HFFc6 (cell line): Measurements from ENCODE around the gene NOSTRIN. TPM values are rescaled to one million over a fixed set of nuclear protein-coding genes. Genes with fewer than 3 reads are reported as not detected.
"Not testable (repeated sequence)": the region's sequence is repeated elsewhere in the genome, so short reads cannot be mapped to it uniquely, and the experiment has no call there.

ENCODE experiments used
- DNase-seq: peaks from one replicate; pipeline ENCODE4 v3.0.0-alpha.2; 2018
- H3K27ac Mint-ChIP-seq: 2 replicates; pipeline ENCODE4 v1.8.0; 2020; ENCODE audit warnings: mild to moderate bottlenecking, mixed read lengths
- H3K27me3 Mint-ChIP-seq: 2 replicates; pipeline ENCODE4 v1.8.0; 2021; ENCODE audit warnings: mild to moderate bottlenecking, moderate library complexity, mixed read lengths; ENCODE audit not compliant: insufficient read depth
- H3K36me3 Mint-ChIP-seq: 2 replicates; pipeline ENCODE4 v1.8.0; 2021; ENCODE audit warnings: low read depth, mixed read lengths
- H3K4me1 Mint-ChIP-seq: 2 replicates; pipeline ENCODE4 v1.8.0; 2020; ENCODE audit warnings: low read depth, mixed read lengths
- H3K4me3 Mint-ChIP-seq: 2 replicates; pipeline ENCODE4 v1.8.0; 2020; ENCODE audit warnings: mild to moderate bottlenecking, moderate library complexity, mixed read lengths
- H3K9me3 Mint-ChIP-seq: 2 replicates; pipeline ENCODE4 v1.8.0; 2020; ENCODE audit warnings: mild to moderate bottlenecking, mixed read lengths
- total RNA-seq, 6 experiments: library from RNA; stranded (reverse); fragmentation: NEBNext Ultra II Directional; extraction: Animal tissue kit (Norgen Biotek cat#: 25700); gene quantifications; 2 replicates in 1 of 6; 3 replicates in 5 of 6; pipeline ENCODE4 v1.2.3, GENCODE V29; 2021
- TF ChIP-seq, protein P1 (sequence below): fragments of 200-600 bp; sonication (generic); IDR thresholded peaks from 2 replicates; pipeline ENCODE4 v1.5.0; 2021; ENCODE audit warnings: antibody characterized with exemption, mild to moderate bottlenecking

Gene NOSTRIN
- total RNA-seq, 6 experiments from 2014 or later: not detected

GRCh38 chr2:168852481-168852880 lies 50.0 kb downstream of the NOSTRIN start:
- no peak overlapping the region for H3K4me3 Mint-ChIP-seq
- TF ChIP-seq, protein P1, sequence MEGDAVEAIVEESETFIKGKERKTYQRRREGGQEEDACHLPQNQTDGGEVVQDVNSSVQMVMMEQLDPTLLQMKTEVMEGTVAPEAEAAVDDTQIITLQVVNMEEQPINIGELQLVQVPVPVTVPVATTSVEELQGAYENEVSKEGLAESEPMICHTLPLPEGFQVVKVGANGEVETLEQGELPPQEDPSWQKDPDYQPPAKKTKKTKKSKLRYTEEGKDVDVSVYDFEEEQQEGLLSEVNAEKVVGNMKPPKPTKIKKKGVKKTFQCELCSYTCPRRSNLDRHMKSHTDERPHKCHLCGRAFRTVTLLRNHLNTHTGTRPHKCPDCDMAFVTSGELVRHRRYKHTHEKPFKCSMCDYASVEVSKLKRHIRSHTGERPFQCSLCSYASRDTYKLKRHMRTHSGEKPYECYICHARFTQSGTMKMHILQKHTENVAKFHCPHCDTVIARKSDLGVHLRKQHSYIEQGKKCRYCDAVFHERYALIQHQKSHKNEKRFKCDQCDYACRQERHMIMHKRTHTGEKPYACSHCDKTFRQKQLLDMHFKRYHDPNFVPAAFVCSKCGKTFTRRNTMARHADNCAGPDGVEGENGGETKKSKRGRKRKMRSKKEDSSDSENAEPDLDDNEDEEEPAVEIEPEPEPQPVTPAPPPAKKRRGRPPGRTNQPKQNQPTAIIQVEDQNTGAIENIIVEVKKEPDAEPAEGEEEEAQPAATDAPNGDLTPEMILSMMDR: no peak
- peaks cover 8% of the 10 kb centered on the region for H3K4me1 Mint-ChIP-seq
- no peak for DNase-seq
- H3K27me3 Mint-ChIP-seq: no peaks in the 10 kb centered on the region
- no peaks in the 10 kb centered on the region for H3K9me3 Mint-ChIP-seq
- H3K36me3 Mint-ChIP-seq: peaks cover 9% of the 10 kb centered on the region
- no peak overlapping the region for H3K27ac Mint-ChIP-seq

DNA sequence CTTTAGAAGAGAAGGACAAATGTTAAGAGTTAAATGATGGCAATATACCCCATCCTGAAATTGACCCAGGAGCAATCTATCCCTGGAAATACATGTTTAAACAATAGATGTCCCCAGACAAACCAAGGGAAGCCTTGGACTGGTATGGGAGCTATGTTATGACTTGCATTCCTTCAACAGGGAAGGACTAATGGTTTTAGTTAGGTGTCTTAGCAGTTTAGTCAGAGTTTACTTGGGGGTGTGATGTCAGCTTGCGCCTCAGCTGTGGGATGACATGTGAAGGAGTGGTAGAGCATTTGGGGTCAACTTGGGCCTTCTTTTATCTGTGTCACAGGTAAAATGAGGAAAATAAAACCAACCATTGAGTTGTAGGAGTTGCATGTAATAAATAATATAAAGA lies 51.0 kb downstream of the NOSTRIN start:
- peaks cover 8% of the 10 kb centered on the region for H3K4me1 Mint-ChIP-seq
- H3K4me3 Mint-ChIP-seq: no peak overlapping the region
- H3K27me3 Mint-ChIP-seq: no peaks in the 10 kb centered on the region
- no peaks in the 10 kb centered on the region for H3K9me3 Mint-ChIP-seq
- peaks cover 9% of the 10 kb centered on the region for H3K36me3 Mint-ChIP-seq
- H3K27ac Mint-ChIP-seq: no peak overlapping the region
- TF ChIP-seq, protein P1: no peak
- DNase-seq: no peak

GRCh38 chr2:168854651-168855050 lies 52.2 kb downstream of the NOSTRIN start:
- no peak overlapping the region for H3K27ac Mint-ChIP-seq
- TF ChIP-seq, protein P1: no peak
- peaks cover 8% of the 10 kb centered on the region for H3K4me1 Mint-ChIP-seq
- H3K9me3 Mint-ChIP-seq: no peaks in the 10 kb centered on the region
- no peak overlapping the region for H3K4me3 Mint-ChIP-seq
- H3K27me3 Mint-ChIP-seq: no peaks in the 10 kb centered on the region
- no peak for DNase-seq
- H3K36me3 Mint-ChIP-seq: peaks cover 9% of the 10 kb centered on the region

GRCh38 chr2:168855601-168856000 lies 53.2 kb downstream of the NOSTRIN start:
- no peak overlapping the region for H3K4me3 Mint-ChIP-seq
- TF ChIP-seq, protein P1: no peak
- H3K4me1 Mint-ChIP-seq: peaks cover 8% of the 10 kb centered on the region
- H3K27me3 Mint-ChIP-seq: no peaks in the 10 kb centered on the region
- H3K27ac Mint-ChIP-seq: no peak overlapping the region
- no peak for DNase-seq
- H3K36me3 Mint-ChIP-seq: peaks cover 9% of the 10 kb centered on the region
- no peaks in the 10 kb centered on the region for H3K9me3 Mint-ChIP-seq

GRCh38 chr2:168858146-168858545 lies 55.7 kb downstream of the NOSTRIN start:
- Mint-ChIP-seq H3K4me1 (no peaks in the 10 kb centered on the region), H3K27me3 (no peaks in the 10 kb centered on the region; the same call in 1 of the 2 replicates), H3K9me3 (no peaks in the 10 kb centered on the region), H3K27ac (no peak overlapping the region), H3K4me3 (no peak overlapping the region), H3K36me3 (peaks cover 9% of the 10 kb centered on the region)
- DNase-seq: no peak
- TF ChIP-seq, protein P1: no peak

DNA sequence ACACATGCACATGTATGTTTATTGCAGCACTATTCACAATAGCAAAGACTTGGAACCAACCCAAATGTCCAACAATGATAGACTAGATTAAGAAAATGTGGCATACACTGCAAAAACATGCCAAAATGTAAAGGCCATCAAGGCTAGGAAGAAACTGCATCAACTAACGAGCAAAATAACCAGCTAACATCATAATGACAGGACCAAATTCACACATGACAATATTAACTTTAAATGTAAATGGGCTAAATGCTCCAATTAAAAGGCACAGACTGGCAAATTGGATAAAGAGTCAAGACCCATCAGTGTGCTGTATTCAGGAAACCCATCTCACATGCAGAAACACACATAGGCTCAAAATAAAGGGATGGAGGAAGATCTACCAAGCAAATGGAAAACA lies 64.7 kb downstream of the NOSTRIN start:
- not testable (repeated sequence) for H3K9me3 Mint-ChIP-seq, H3K4me1 Mint-ChIP-seq, H3K27ac Mint-ChIP-seq, H3K4me3 Mint-ChIP-seq, H3K27me3 Mint-ChIP-seq, DNase-seq
- peaks cover 28% of the 10 kb centered on the region for H3K36me3 Mint-ChIP-seq

DNA sequence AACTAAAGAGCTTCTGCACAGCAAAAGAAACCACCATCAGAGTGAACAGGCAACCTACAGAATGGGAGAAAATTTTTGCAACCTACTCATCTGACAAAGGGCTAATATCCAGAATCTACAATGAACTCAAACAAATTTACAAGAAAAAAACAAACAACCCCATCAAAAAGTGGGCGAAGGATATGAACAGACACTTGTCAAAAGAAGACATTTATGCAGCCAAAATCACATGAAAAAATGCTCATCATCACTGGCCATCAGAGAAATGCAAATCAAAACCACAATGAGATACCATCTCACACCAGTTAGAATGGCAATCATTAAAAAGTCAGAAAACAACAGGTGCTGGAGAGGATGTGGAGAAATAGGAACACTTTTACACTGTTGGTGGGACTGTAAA lies 67.9 kb downstream of the NOSTRIN start:
- H3K4me3 Mint-ChIP-seq, H3K27me3 Mint-ChIP-seq, DNase-seq, H3K4me1 Mint-ChIP-seq, H3K9me3 Mint-ChIP-seq, H3K27ac Mint-ChIP-seq: not testable (repeated sequence)
- peaks cover 19% of the 10 kb centered on the region for H3K36me3 Mint-ChIP-seq

DNA sequence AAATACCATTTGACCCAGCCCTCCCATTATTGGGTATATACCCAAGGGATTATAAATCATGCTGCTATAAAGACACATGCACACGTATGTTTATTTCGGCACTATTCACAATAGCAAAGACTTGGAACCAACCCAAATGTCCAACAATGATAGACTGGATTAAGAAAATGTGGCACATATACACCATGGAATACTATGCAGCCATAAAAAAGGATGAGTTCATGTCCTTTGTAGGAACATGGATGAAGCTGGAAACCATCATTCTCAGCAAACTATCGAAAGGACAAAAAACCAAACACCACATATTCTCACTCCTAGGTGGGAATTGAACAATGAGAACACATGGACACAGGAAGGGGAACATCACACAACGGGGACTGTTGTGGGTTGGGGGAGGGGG lies 68.4 kb downstream of the NOSTRIN start:
- H3K4me3 Mint-ChIP-seq, H3K9me3 Mint-ChIP-seq, H3K27ac Mint-ChIP-seq, H3K4me1 Mint-ChIP-seq, DNase-seq, H3K27me3 Mint-ChIP-seq: not testable (repeated sequence)
- peaks cover 19% of the 10 kb centered on the region for H3K36me3 Mint-ChIP-seq
